CD4-positive, alpha-beta T cell treated with Interleukin-15 for 4 hours (primary cell): Measurements from ENCODE around the gene NFASC.

Source experiments
- DNase-seq: peaks from one replicate; pipeline ENCODE4 v3.0.0-alpha.2; 2020; ENCODE audit warnings: low spot score

Gene NFASC

DNA sequence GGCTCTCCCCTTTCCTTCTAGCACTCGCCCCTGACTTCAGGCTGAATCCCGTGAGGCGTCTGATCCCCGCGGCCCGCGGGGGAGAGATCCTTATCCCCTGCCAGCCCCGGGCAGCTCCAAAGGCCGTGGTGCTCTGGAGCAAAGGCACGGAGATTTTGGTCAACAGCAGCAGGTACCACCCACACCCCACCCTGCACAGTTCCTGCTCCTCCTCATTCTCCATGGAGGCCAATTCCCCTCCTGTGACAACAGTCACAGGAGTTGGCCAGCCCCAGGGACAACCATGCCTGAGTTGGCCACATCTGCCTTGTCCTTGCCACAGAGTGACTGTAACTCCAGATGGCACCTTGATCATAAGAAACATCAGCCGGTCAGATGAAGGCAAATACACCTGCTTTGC, 193.6 kb downstream of the NFASC start:
- no peak for DNase-seq

DNA sequence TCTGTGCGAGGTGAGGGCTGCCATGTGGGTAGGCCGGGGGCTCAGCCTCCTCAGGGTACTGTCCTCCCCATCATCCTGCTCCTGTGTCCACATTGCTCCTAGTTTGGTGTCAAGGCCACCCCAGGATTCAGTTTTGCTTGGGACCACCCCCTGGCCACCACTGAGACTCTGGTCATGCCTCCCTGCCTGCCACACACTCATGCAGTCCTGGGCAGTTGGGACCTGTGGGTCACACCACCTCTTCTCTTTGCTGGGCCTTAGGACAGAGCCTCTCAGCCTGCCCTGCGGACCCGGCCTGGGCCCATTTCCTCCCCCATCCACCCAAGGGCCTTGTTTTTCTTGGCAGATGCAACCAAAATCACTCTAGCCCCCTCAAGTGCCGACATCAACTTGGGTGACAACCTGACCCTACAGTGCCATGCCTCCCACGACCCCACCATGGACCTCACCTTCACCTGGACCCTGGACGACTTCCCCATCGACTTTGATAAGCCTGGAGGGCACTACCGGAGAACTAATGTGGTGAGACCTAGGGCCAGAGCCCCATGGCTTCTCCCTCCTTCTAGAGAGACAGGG, 194.2 kb downstream of the NFASC start:
- no peak for DNase-seq

DNA sequence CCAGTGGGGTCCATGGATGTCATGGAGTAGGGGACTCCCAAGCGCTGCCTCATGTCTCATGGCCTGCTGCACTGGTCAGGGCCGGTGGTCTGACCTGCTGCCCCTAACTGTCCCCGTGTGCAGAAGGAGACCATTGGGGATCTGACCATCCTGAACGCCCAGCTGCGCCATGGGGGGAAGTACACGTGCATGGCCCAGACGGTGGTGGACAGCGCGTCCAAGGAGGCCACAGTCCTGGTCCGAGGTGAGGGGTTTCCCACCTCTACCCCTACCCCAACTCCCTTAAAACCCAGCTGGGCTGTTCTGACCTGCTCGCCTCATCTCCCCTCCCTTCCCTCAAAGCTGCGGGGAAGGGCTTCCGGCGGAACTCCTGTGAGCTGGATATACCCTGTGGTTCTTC, 195.0 kb downstream of the NFASC start:
- DNase-seq: no peak

DNA sequence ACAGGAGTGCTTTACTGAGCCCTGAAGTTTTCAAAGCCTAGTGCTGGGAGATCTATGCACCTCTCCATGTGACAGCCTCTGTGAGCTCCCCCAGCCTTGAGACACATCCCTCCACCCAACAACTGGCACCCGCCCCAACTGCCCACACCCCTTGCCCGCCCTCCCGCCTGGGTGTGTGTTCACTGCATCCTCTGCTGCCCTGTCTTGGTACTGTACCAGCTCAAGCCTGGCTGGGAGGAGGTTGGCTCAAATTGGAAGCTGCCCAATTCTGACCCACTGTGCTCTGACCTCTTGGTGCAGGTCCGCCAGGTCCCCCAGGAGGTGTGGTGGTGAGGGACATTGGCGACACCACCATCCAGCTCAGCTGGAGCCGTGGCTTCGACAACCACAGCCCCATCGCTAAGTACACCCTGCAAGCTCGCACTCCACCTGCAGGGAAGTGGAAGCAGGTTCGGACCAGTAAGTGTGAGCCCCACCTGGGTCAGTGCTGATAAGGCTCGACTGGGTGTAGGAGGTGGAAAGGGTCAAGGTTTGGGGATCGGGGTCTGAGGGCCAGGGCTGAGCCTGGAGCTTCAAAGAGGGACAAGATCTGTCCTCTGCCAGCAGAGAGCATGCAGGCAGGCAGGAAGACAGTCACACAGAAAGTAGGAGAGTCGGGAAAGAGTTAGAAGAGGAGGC, 195.6 kb downstream of the NFASC start:
- DNase-seq: no peak

DNA sequence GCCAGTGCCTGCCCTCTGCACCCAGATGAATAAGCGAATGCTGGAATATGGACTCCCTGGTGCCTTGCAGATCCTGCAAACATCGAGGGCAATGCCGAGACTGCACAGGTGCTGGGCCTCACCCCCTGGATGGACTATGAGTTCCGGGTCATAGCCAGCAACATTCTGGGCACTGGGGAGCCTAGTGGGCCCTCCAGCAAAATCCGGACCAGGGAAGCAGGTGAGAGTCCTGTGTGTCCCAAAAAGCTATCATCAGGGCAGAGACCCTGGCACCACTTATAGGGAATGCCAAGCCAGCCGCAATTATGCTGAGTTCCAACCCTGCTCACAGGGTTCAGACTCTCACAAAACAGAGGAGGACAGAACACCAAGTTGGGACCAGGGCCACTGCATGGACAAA, 196.4 kb downstream of the NFASC start:
- no peak for DNase-seq

DNA sequence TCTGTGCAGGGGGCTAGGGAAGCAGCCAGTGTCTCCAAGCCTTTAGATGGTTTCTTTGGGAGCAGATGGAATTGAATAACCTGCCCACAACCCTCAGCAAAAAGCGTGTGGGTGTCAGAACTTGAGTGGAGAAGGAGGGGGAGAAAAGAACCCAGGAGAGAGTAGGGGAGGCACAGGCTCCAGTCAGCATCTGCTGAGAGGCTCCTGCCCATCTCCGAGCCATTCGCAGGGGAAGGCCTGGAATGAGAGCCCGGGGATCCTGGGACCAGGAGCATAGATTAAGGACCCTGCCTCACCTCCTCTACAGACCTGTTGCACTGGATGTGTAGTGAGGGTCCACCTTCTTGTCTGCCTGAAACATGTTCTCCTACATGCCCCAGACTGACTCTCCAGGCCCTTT, 197.3 kb downstream of the NFASC start:
- no peak for DNase-seq

DNA sequence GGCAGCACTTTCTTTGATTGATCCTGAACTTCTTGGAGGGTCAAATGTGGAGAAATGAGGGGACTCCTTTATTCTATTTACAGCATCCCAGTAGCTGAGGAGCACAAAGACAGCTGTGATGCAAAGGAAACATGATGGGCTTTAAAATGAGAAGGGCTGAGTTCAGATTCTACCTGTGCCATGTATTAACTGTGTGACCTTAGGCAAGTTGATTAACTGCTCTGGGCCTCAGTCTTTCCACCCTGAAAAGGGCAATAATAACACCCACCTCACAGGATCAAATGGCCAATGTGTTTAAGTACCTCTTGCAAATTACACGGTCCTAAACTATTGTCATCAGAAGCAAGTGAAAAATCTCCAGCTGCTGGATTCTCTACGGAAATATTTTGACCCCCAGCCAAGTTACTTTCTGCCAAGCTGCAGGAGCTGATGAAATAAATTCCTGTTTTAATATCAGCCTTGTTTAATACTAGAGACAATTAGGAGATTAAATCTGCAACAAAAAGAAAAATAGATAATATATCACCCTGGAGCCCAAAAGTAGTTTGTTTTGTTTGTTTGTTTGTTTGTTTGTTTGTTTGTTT, 197.9 kb downstream of the NFASC start:
- no peak for DNase-seq

DNA sequence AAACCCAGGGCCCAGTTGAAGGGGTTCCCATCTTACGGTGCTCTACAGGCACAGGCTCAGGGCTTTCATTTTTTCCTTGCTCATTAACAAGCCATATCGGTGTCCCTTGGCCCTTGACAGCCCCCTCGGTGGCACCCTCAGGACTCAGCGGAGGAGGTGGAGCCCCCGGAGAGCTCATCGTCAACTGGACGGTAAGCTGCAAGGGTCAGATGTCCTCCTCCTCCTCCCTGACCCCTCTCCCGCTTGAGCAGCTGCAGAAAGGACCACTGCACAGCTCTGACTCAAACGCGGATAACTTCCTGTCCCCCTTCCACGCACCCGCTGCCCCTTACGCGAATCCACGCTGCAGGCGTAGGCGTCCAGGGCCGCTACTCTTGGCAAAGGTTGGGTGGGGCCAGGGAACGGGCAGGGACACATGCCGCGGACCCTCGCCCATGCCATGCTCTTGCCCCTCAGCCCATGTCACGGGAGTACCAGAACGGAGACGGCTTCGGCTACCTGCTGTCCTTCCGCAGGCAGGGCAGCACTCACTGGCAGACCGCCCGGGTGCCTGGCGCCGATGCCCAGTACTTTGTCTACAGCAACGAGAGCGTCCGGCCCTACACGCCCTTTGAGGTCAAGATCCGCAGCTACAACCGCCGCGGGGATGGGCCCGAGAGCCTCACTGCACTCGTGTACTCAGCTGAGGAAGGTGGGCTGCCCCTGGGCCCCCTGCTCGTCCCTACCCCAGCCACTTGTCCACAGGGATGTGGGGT, 198.9 kb downstream of the NFASC start:
- no peak for DNase-seq

DNA sequence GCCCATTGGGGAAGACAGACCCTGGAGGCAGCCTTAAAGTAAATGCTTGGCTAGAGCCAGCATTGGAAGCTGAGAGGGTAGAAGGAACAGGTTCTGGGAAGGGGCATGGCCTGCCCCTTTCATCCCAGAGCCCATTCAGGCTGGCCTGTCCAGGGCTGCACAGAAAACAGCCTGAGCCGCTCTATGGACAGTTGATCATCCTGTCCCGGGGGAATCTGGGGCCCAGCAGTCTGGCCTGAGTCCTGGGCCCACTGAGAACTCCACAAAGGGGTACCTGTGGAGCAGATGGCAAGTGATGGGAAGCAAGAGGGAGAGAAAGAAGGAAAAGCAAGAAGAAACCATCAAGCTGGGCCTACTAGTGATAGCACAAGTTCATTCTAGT, 200.4 kb downstream of the NFASC start:
- DNase-seq: no peak

DNA sequence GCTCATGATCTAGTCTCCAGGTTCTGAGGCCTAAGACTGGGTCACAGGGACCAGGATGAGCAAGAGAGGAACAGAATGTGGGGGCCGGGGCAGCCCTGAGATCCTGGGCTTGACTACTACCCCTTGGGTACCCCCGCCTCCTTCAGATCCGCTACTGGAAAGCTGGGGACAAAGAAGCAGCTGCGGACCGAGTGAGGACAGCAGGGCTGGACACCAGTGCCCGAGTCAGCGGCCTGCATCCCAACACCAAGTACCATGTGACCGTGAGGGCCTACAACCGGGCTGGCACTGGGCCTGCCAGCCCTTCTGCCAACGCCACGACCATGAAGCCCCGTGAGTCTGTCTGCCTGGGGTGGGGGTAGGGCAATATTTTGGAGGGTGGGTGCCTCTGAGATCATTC, 201.1 kb downstream of the NFASC start:
- DNase-seq: no peak

DNA sequence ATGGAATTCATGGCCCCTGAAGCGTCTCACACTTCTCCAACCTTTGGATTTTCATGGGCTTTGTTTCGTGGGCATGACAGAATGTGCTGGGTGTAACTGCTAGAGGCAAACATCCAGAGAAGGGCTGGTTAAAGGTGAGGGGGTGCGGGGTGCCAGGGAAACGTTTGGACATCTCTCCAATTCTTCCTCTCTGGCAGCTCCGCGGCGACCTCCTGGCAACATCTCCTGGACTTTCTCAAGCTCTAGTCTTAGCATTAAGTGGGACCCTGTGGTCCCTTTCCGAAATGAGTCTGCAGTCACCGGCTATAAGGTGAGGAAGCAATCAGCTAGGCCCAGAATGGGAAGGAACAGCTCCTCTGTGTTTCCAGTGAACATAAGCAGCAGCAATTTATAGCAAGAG, 201.6 kb downstream of the NFASC start:
- DNase-seq: no peak
